Subcutaneous abdominal adipose tissue (tissue), 5 donors: ENCODE data around the gene USP32.
"Not testable (repeated sequence)": the region's sequence is repeated elsewhere in the genome, so short reads cannot be mapped to it uniquely, and the experiment has no call there.

Experiments used
- H3K27ac ChIP-seq: one replicate; pipeline ENCODE4 v1.7.0; 2013; ENCODE audit warnings: low read depth, mild to moderate bottlenecking, inconsistent platforms, low read length, moderate library complexity
- H3K27me3 ChIP-seq, 5 donors: one replicate each; pipeline ENCODE4 v1.7.0; 2013; ENCODE audit warnings: low read length in 5 of 5, inconsistent platforms in 1 of 5; ENCODE audit not compliant: control insufficient read depth in 5 of 5, insufficient read depth in 4 of 5
- H3K36me3 ChIP-seq, 5 donors: one replicate each; pipeline ENCODE4 v1.7.0; 2013; ENCODE audit warnings: low read length in 5 of 5; ENCODE audit not compliant: control insufficient read depth in 5 of 5, insufficient read depth in 5 of 5
- H3K4me1 ChIP-seq, 5 donors: one replicate each; pipeline ENCODE4 v1.7.0; 2013; ENCODE audit warnings: low read length in 5 of 5, mild to moderate bottlenecking in 3 of 5, moderate library complexity in 1 of 5; ENCODE audit not compliant: control insufficient read depth in 5 of 5, insufficient read depth in 5 of 5
- H3K4me3 ChIP-seq, 5 donors: one replicate each; pipeline ENCODE4 v1.7.0; 2013; ENCODE audit warnings: low read length in 5 of 5, low read depth in 1 of 5
- H3K9ac ChIP-seq, 5 donors: one replicate each; pipeline ENCODE4 v1.7.0; 2013; ENCODE audit warnings: low read length in 5 of 5, mild to moderate bottlenecking in 4 of 5, moderate library complexity in 3 of 5
- H3K9me3 ChIP-seq, 5 donors: one replicate each; pipeline ENCODE4 v1.7.0; 2013; ENCODE audit warnings: low read length in 5 of 5; ENCODE audit not compliant: control insufficient read depth in 5 of 5
- donor health status: healthy.
- donor health status: healthy.
- donor health status: healthy.
- donor health status: healthy.
- donor health status: healthy.

The USP32 gene

DNA sequence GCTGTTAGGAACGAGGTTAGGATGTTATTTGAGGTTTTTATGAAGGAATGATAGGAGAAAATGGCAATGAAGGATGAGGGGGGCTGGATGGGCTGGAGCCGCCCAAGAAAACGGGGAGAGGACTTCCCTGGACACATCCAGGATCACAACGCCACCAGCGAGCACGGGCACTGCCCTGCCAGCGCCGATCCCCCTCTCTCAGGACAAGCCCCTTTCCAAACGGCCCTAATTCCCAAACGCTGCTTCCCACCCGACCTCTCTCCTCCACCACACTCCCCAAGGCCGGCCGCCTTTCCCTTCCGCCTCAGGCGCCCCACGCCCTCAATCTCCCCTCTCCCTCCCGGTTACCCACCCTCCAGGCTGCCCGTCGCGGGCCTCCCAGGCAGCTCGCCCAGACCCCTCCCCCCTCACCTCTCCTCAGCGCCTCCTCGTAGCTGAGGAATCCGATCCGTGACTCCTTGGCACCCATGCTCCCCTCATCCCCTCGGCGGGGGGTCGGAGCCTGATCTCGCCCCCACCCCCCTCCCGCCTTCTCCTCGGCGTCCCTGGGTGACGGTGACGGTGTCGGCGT lies 377 bp downstream of the USP32 start:
- H3K9ac ChIP-seq, result peak overlapping the region; percentile 85 to 100 (median 93)
- peak overlapping the region; percentile 82 to 97 (median 96) for H3K4me3 ChIP-seq
- no peaks in the 10 kb centered on the region for H3K36me3 ChIP-seq
- H3K4me1 ChIP-seq, result peaks cover 3 to 30% (median 27%) of the 10 kb centered on the region in 5 donors
- H3K27ac ChIP-seq, result peak overlapping the region; percentile 87
- H3K9me3 ChIP-seq, result no peaks in the 10 kb centered on the region
- H3K27me3 ChIP-seq, result no peaks in the 10 kb centered on the region

DNA sequence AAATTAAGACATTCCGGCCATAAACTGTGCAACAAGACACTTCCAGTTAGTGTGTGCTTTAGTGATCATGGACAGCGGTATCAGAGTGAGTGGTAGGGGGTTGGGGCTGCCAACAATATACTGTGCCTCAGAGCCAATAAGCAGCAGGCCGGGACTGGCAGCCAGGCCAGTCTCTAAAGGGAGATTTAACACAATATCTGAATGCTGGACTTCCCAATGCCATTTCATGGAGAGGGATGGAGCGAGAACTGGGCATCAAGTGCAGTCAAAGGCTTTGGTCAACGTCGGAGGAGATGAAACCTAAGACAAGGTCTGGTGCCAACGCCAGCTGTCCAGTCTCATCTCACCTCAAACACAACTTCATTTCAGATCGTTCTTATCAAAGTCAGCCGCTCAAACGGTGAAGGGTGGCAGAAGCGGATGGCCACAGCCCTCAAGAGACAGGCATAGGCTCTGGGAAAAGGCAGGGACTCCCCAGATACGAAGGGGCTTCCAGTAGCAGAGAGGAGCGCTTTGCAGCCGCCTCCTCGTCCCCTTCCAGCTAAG lies 935 bp downstream of the USP32 start:
- H3K27ac ChIP-seq, result peak overlapping the region; percentile 87
- peak overlapping the region; percentile 85 to 100 (median 93) for H3K9ac ChIP-seq
- H3K27me3 ChIP-seq, result no peaks in the 10 kb centered on the region
- H3K4me1 ChIP-seq, result peaks cover 3 to 32% (median 27%) of the 10 kb centered on the region in 5 donors
- no peaks in the 10 kb centered on the region for H3K9me3 ChIP-seq
- H3K4me3 ChIP-seq, result peak overlapping the region; percentile 82 to 97 (median 96)
- H3K36me3 ChIP-seq, result no peaks in the 10 kb centered on the region

DNA sequence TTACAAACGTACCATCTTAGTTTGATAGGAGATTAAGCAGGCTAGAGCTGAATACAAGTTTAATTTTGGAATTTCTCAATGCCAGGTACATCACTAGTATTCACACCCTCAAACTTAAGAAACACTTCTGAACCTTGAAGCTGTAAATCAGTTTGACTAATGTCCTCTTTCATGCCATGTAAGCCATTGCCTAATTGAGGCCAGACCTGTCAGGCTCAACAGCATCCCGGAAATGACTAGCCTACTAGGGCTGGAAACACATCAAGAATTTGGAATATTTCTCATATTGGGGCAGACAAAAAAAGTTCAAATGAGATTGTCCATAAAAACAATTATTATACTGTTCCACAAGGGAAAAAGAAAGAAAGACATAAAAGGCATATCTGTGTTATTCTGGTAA lies 1.7 kb downstream of the USP32 start:
- H3K27me3 ChIP-seq, result no peaks in the 10 kb centered on the region
- peak overlapping the region; percentile 82 to 97 (median 96) for H3K4me3 ChIP-seq
- peak overlapping the region; percentile 87 for H3K27ac ChIP-seq
- peaks cover 3 to 35% (median 30%) of the 10 kb centered on the region in 5 donors for H3K4me1 ChIP-seq
- no peaks in the 10 kb centered on the region for H3K36me3 ChIP-seq
- no peaks in the 10 kb centered on the region for H3K9me3 ChIP-seq
- H3K9ac ChIP-seq, result peak overlapping the region in 3 of 5 donors; percentile 87 to 100 (median 93)

DNA sequence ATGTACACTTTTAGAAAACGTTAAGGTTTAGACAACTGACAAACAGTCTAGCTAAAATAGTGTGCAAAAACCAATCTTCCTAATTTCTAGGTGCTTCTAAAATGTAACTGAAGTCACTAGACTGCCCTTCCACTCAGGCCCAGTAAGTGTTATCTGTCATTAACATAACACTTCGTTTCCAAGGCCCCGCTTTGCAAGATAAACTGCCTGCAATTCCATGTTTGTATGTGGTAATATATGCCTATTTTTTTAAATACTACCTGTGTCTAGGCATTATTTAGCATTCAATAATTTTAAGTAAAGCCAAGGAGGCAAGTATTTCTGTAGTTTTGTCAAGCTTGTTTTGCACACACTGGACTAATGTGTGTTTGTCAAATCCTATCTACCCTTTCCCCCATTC lies 3.2 kb downstream of the USP32 start:
- H3K4me3 ChIP-seq, result no peak overlapping the region
- peaks cover 3 to 35% (median 31%) of the 10 kb centered on the region in 5 donors for H3K4me1 ChIP-seq
- H3K36me3 ChIP-seq, result no peaks in the 10 kb centered on the region
- no peaks in the 10 kb centered on the region for H3K9me3 ChIP-seq
- no peak overlapping the region for H3K27ac ChIP-seq
- H3K27me3 ChIP-seq, result no peaks in the 10 kb centered on the region
- peak overlapping the region in 1 of 5 donors; percentile 20 for H3K9ac ChIP-seq

DNA sequence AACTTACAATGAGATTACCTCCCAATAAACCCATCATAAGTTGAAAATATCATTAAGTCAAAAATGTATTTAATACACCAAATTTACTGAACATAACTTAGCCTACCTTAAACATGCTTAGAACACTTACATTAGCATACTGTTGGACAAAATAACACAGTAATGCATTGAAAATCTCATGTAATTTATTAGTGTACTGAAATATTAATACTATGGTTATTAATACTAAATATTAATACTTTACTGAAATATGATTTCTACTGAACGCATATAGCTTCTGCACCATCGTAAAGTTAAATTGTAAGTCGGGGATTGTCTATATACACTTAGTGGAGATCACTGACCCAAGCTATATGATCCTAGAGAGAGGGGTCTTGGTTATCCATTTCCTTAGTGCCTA lies 4.3 kb downstream of the USP32 start:
- H3K27me3 ChIP-seq, result no peaks in the 10 kb centered on the region
- H3K36me3 ChIP-seq, result no peaks in the 10 kb centered on the region
- H3K27ac ChIP-seq, result no peak overlapping the region
- H3K9ac ChIP-seq, result no peak overlapping the region
- no peaks in the 10 kb centered on the region for H3K9me3 ChIP-seq
- H3K4me1 ChIP-seq, result peaks cover 1 to 27% (median 23%) of the 10 kb centered on the region in 5 donors
- no peak overlapping the region for H3K4me3 ChIP-seq

DNA sequence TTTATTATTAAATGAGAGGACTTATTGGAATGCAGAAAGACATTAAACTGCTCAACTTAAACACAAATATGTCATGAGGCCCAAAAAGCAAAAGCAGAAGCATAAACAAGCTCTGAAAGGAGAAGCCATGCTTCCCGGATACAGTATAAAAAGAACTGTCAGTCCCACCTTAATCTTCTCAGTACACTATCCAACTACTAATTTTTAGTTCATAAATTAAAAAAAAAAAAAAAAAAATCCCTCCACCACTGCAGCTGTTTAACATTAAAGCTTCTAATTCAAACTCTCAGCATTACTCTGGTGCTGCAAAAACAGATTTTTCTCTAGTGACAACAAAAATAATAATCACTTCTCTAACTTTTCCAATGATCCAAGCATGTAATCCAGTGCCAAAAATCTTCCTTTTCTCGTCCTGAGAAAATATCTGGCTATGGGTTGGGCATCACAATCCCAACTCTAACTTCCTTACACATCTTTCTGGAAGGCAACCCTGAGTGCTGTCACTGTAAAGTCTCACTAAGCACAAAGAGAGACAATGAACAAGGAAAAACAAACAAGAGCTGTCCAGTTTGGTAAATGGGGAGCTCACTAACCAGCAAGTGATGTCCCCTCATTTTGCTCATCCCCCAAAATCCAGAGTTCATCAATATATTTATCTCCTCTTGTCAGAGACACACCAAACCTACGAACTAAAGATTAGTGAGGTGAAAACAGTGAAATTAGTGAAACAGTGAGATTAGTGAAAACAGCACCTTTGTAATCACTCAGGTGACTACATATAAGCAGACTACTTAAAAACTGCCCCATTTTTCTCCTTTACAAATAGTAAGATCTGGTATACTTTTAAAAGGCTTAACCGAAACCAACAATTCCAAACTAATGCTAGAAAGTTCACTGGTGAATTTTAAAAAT lies 5.5 kb downstream of the USP32 start:
- Histone ChIP-seq H3K4me3 (no peak overlapping the region), H3K9me3 (no peaks in the 10 kb centered on the region), H3K4me1 (peaks cover 0 to 24% (median 20%) of the 10 kb centered on the region in 5 donors), H3K36me3 (peaks cover 0 to 2% (median 0%) of the 10 kb centered on the region in 5 donors), H3K27ac (no peak overlapping the region), H3K9ac (no peak overlapping the region), H3K27me3 (no peaks in the 10 kb centered on the region)

DNA sequence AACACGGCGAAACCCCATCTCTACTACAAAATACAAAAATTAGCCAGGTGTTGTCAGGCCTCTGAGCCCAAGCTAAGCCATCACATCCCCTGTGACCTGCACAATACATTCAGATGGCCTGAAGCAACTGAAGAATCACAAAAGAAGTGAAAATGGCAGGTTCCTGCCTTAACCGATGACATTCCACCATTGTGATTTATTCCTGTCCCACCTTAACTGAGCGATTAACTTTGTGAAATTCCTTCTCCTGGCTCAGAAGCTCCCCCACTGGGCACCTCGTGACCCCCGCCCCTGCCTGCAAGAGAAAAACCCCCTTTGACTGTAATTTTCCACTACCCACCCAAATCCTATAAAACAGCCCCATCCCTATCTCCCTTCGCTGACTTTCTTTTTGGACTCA lies 7.0 kb downstream of the USP32 start:
- not testable (repeated sequence) for H3K4me3 ChIP-seq, H3K36me3 ChIP-seq, H3K27me3 ChIP-seq, H3K27ac ChIP-seq, H3K9ac ChIP-seq, H3K9me3 ChIP-seq
- H3K4me1 ChIP-seq, result peaks cover 0 to 11% (median 7%) of the 10 kb centered on the region in 5 donors

DNA sequence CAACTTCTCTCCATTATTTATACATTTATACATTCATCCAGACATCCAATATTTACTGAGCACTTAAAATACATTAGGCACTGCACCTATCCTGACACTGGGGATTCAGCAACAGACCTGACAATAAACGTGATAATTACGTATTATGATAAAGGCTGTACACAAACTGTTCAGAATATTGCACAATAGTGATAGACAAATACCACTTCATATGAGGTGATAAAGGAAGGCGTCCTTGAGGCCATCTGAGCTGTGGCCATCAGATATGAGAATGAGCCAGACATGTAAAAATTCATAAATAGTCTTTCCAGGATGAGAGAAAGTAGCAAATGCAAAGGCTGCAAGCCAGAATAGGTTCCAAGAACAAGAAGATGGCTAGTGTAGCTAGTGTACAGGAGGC lies 8.6 kb downstream of the USP32 start:
- H3K9me3 ChIP-seq, result no peaks in the 10 kb centered on the region
- no peaks in the 10 kb centered on the region for H3K27me3 ChIP-seq
- H3K4me1 ChIP-seq, result peaks cover 0 to 7% (median 5%) of the 10 kb centered on the region in 5 donors
- peaks cover 0 to 2% (median 0%) of the 10 kb centered on the region in 5 donors for H3K36me3 ChIP-seq
- H3K9ac ChIP-seq, result no peak overlapping the region
- no peak overlapping the region for H3K4me3 ChIP-seq
- no peak overlapping the region for H3K27ac ChIP-seq

DNA sequence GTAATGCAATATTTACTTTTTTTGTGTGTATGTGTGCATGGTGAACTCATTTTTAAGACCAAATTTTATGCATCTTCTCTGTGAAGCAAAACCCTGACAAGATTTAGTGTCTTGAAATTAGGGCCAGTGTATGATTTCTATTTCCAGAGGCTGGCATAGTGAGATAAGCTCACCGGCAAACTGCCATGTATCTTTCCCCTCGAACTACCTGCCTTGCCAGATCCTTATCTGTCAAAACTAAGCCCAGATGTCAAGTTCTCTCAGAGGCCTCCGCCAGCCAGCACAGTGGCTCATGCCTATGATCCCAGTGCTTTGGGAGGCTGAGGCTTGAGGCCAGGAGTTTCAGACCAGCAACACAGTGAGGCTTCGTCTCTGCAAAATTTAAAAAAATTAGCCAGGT lies 10.0 kb downstream of the USP32 start:
- Histone ChIP-seq H3K4me1 (peaks cover 0 to 7% (median 5%) of the 10 kb centered on the region in 5 donors), H3K36me3 (peaks cover 0 to 2% (median 0%) of the 10 kb centered on the region in 5 donors), H3K9ac (no peak overlapping the region), H3K9me3 (no peaks in the 10 kb centered on the region), H3K27ac (no peak overlapping the region), H3K27me3 (no peaks in the 10 kb centered on the region), H3K4me3 (no peak overlapping the region)

DNA sequence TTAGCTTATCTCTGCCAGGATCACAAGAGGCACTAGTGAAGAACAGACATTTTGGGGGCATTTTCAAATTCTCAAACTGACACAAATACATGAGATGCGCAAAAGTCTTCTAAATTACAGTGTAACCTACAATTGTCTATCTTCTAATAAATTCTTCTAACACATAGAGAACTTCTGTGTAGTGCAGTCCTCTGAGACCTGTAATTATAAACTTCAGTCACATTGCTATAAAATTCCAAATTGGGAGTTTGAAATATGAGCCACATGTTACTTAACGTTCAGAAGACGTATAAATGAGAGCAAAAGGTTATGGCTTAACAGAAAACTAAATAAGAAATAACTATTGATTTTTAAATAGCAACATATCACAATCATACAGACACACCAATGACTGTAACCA lies 12.5 kb downstream of the USP32 start:
- H3K27me3 ChIP-seq, H3K9ac ChIP-seq, H3K9me3 ChIP-seq, H3K27ac ChIP-seq, H3K36me3 ChIP-seq, H3K4me3 ChIP-seq, H3K4me1 ChIP-seq: not testable (repeated sequence)
